HepG2 (cell line): ENCODE results near the gene CHMP2B. TPM values are rescaled to one million over a fixed set of nuclear protein-coding genes. Genes with fewer than 3 reads are reported as not detected.

ENCODE experiments used
- ATAC-seq: fragments of 200-7000 bp; cut with Tn5 transposase; 3 replicates; pipeline ENCODE4 v1.9.1; 2020; ENCODE audit warnings: mild to moderate bottlenecking, moderate library complexity
- BruUV-seq: library from RNA; stranded (reverse); fragments of 400-500 nt; replicated peaks from 2 replicates; lab custom pipeline; 2021; lab: Mats Ljungman, UMichigan
- CTCF ChIA-PET: fragments of 300-600 bp; formaldehyde crosslinking; extraction: SDS; loops from one replicate; lab custom pipeline; 2021; ENCODE audit warnings: low total read pairs, inconsistent platforms, low intra/inter-chr PET ratio; lab: Yijun Ruan, JAX
- POLR2A ChIA-PET: fragments of 350-600 bp; sonication (Branson Sonifier 250); formaldehyde crosslinking; loops from one replicate; lab custom pipeline; 2020; ENCODE audit warnings: antibody characterized with exemption, inconsistent platforms; lab: Yijun Ruan, JAX
- DNase-seq: peaks from one replicate; pipeline ENCODE4 v3.0.0-alpha.2; 2015; ENCODE audit warnings: low spot score
- FAIRE-seq: peaks from 3 replicates; lab custom pipeline; 2011; peaks lifted over from hg19 to GRCh38; lab: Jason Lieb, UNC
- H2AFZ ChIP-seq: one replicate; pipeline ENCODE4 v1.6.1; 2011; ENCODE audit warnings: low read length, inconsistent platforms
- H3K27ac ChIP-seq: fragments of 300-600 bp; 3 replicates; pipeline ENCODE4 v1.8.0; 2011; ENCODE audit warnings: mixed run types, mild to moderate bottlenecking, mixed read lengths, low read length, inconsistent platforms; ENCODE audit not compliant: insufficient read depth; ENCODE audit errors: extremely low read length
- H3K27me3 ChIP-seq, 2 experiments: fragments of 200-600 bp in 1 of 2; 2 replicates in 1 of 2; 3 replicates in 1 of 2; pipeline versions ENCODE4 v1.6.0 to v1.8.0; 2011; ENCODE audit warnings: low read length in 2 of 2, mild to moderate bottlenecking in 2 of 2, moderate library complexity in 2 of 2, inconsistent platforms in 1 of 2; ENCODE audit not compliant: insufficient read depth in 2 of 2, control insufficient read depth in 1 of 2
- H3K36me3 ChIP-seq, 2 experiments: fragments of 200-600 bp in 1 of 2; replicated peaks in 1 of 2; 2 replicates in 1 of 2; 3 replicates in 1 of 2; pipeline versions ENCODE4 v1.5.1 to v1.8.0; 2011; ENCODE audit warnings: low read length in 2 of 2, inconsistent platforms in 1 of 2; ENCODE audit not compliant: insufficient read depth in 2 of 2, control insufficient read depth in 1 of 2
- H3K4me1 ChIP-seq: 2 replicates; pipeline ENCODE4 v1.5.1; 2012; ENCODE audit warnings: low read length, inconsistent platforms; ENCODE audit not compliant: insufficient read depth
- H3K4me2 ChIP-seq: 2 replicates; pipeline ENCODE4 v1.6.0; 2011; ENCODE audit warnings: low read depth, low read length, inconsistent platforms
- H3K4me3 ChIP-seq, 3 experiments: fragments of 200-600 bp in 1 of 3; sonication (generic), shearing (Covaris generic) in 1 of 3; replicated peaks in 1 of 3; 2 replicates each; pipeline ENCODE4 v1.5.1; 2011 to 2016; ENCODE audit warnings: low read length in 3 of 3, inconsistent platforms in 2 of 3, low read depth in 2 of 3, mild to moderate bottlenecking in 2 of 3, control low read depth in 1 of 3, mixed read lengths in 1 of 3; ENCODE audit not compliant: insufficient read depth in 1 of 3
- H3K79me2 ChIP-seq: one replicate; pipeline ENCODE4 v1.6.1; 2011; ENCODE audit warnings: low read length, inconsistent platforms; ENCODE audit not compliant: insufficient read depth
- H3K9ac ChIP-seq: 2 replicates; pipeline ENCODE4 v1.6.0; 2011; ENCODE audit warnings: mild to moderate bottlenecking, low read depth, low read length, inconsistent platforms; ENCODE audit not compliant: insufficient read depth
- H3K9me3 ChIP-seq: 2 replicates; pipeline ENCODE4 v1.5.1; 2012; ENCODE audit warnings: mild to moderate bottlenecking, low read length
- H4K20me1 ChIP-seq: 2 replicates; pipeline ENCODE4 v1.6.0; 2011; ENCODE audit warnings: inconsistent platforms, mild to moderate bottlenecking, low read length, moderate library complexity; ENCODE audit not compliant: insufficient read depth
- CCDC6 ChIP-seq: sonication (generic); formaldehyde crosslinking; IDR thresholded peaks from 2 replicates; pipeline ENCODE4 v1.8.1; 2022; ENCODE audit warnings: mild to moderate bottlenecking, missing genetic modification reagents, moderate library complexity
- E2F1 ChIP-seq: sonication (generic); formaldehyde crosslinking; IDR thresholded peaks from 2 replicates; pipeline ENCODE4 v1.5.0; 2020; ENCODE audit warnings: missing genetic modification reagents
- FOXP1 ChIP-seq, 2 experiments: fragments of 450-650 bp in 1 of 2; IDR thresholded peaks; 2 replicates each; pipeline ENCODE4 v1.6.1; 2017 to 2018; ENCODE audit warnings: antibody characterized with exemption in 1 of 2
- GABPA ChIP-seq, 2 experiments: IDR thresholded peaks; 2 replicates each; pipeline ENCODE4 v1.6.1; 2011 to 2016; ENCODE audit warnings: low read depth in 2 of 2, low read length in 1 of 2, missing biosample characterization in 1 of 2, missing genetic modification characterization in 1 of 2
- HOXA7 ChIP-seq: sonication (generic); formaldehyde crosslinking; IDR thresholded peaks from 2 replicates; pipeline ENCODE4 v1.8.1; 2022; ENCODE audit warnings: mild to moderate bottlenecking, missing genetic modification reagents, moderate library complexity
- KLF15 ChIP-seq: sonication (generic); formaldehyde crosslinking; IDR thresholded peaks from 2 replicates; pipeline ENCODE4 v1.8.1; 2023; ENCODE audit warnings: borderline replicate concordance, mild to moderate bottlenecking, inconsistent platforms, missing genetic modification reagents, mixed read lengths
- NFIB ChIP-seq: sonication (generic); formaldehyde crosslinking; IDR thresholded peaks from 2 replicates; pipeline ENCODE4 v1.9.0; 2021; ENCODE audit warnings: missing genetic modification reagents, mild to moderate bottlenecking, borderline replicate concordance
- RNF2 ChIP-seq: fragments of 450-650 bp; conservative IDR thresholded peaks from 2 replicates; pipeline ENCODE4 v1.6.1; 2016; ENCODE audit warnings: low read depth
- SKI ChIP-seq: fragments of 450-650 bp; IDR thresholded peaks from one replicate; pipeline ENCODE4 v1.6.1; 2018; ENCODE audit warnings: mild to moderate bottlenecking; ENCODE audit not compliant: partially characterized antibody
- SMAD3 ChIP-seq: sonication (generic); formaldehyde crosslinking; IDR thresholded peaks from 2 replicates; pipeline ENCODE4 v1.4.0; 2020; ENCODE audit warnings: missing genetic modification reagents
- SMARCC2 ChIP-seq: fragments of 450-650 bp; IDR thresholded peaks from 2 replicates; pipeline ENCODE4 v1.6.1; 2017; ENCODE audit warnings: antibody characterized with exemption, mild to moderate bottlenecking
- STAT5B ChIP-seq: sonication (generic); formaldehyde crosslinking; IDR thresholded peaks from 2 replicates; pipeline ENCODE4 v1.4.0; 2020; ENCODE audit warnings: missing genetic modification reagents
- ZBTB3 ChIP-seq: sonication (generic); formaldehyde crosslinking; IDR thresholded peaks from 2 replicates; pipeline ENCODE4 v1.4.0; 2020; ENCODE audit warnings: low read depth, mild to moderate bottlenecking, moderate library complexity, missing genetic modification reagents, borderline replicate concordance
- ZGPAT ChIP-seq: IDR thresholded peaks from 2 replicates; pipeline ENCODE4 v1.6.1; 2016; ENCODE audit warnings: mild to moderate bottlenecking
- ZMAT3 ChIP-seq: sonication (generic); formaldehyde crosslinking; conservative IDR thresholded peaks from 2 replicates; pipeline ENCODE4 v1.7.0; 2021; ENCODE audit warnings: missing genetic modification reagents
- ZNF547 ChIP-seq: sonication (generic); formaldehyde crosslinking; IDR thresholded peaks from 2 replicates; pipeline ENCODE4 v1.5.1; 2020; ENCODE audit warnings: mild to moderate bottlenecking, missing genetic modification reagents
- in situ Hi-C: cut with HindIII; loops from 2 replicates; pipeline ENCODE4 v1.10.0; 2017; ENCODE audit warnings: low pct_unique_long_range_greater_than_20kb; ENCODE audit not compliant: extremely low pct_ligation_motif_present
- intact Hi-C: fragments of 100-400 bp; cut with micrococcal nuclease; formaldehyde crosslinking; loops from one replicate; pipeline ENCODE4 v1.10.0; 2022; ENCODE audit not compliant: unreplicated experiment
- polyA plus RNA-seq, 8 experiments: library from polyadenylated mRNA; depleted of rRNA in 3 of 8; stranded (reverse) in 7 of 8; unstranded in 1 of 8; fragments of >200 nt; fragmentation: Illumina TruSeq in 4 of 8; extraction: Trizol in 4 of 8; gene quantifications; 2 replicates each; pipeline versions ENCODE4 v1.2.1 to v1.2.3, GENCODE V29; 2011 to 2016; ENCODE audit warnings: low read depth in 4 of 8, missing spikeins in 1 of 8, mixed read lengths in 1 of 8; ENCODE audit not compliant: insufficient read depth in 1 of 8
- total RNA-seq, 5 experiments: library from RNA; depleted of rRNA; stranded (reverse); fragments of >200 nt; fragmentation: Illumina TruSeq; extraction: Trizol; gene quantifications; 2 replicates each; pipeline ENCODE4 v1.2.3, GENCODE V29; 2016; ENCODE audit warnings: low read depth in 1 of 5

Gene CHMP2B
- total and polyA plus RNA-seq, 2 of the 13 experiments (the other 11 are each of a cell fraction or from before 2014, with no cell fraction given) = 6.9 to 33.5 TPM

GRCh38 chr3:87227104-87227834 lies at the start of gene CHMP2B (continued):
- TF ChIP-seq ZBTB3 (0 out of 2 replicates have a peak, but pooled peaks have one; percentile 30), RNF2 (peak; percentile 41), SKI (no peak), CCDC6 (peak; percentile 77; the same call in 1 of the 2 replicates), STAT5B (CRISPR knock-in tag) (no peak), SMARCC2 (no peak), ZMAT3 (CRISPR knock-in tag) (peak; percentile 82; the same call in 1 of the 2 replicates), ZGPAT (CRISPR knock-in tag) (peak; percentile 51; the same call in 1 of the 2 replicates), FOXP1 (IDR thresholded peaks at IDR 0.05) (no peak), FOXP1 (CRISPR knock-in tag; IDR thresholded peaks at IDR 0.05) (no peak), HOXA7 (CRISPR knock-in tag) (no peak)

GRCh38 chr3:87179642-87180041 lies 47.5 kb upstream of the CHMP2B start:
- no peak overlapping the region for H2AFZ ChIP-seq
- ChIA-PET POLR2A (no interaction called here), CTCF (no interaction called here)
- H3K9me3 ChIP-seq = no peaks in the 10 kb centered on the region
- no peak for TF ChIP-seq NFIB (CRISPR knock-in tag)
- TF ChIP-seq ZNF547 (CRISPR knock-in tag) = no peak
- TF ChIP-seq KLF15 = no peak
- no peak for TF ChIP-seq SMAD3 (CRISPR knock-in tag)
- no peak for TF ChIP-seq E2F1 (CRISPR knock-in tag)
- TF ChIP-seq GABPA (IDR thresholded peaks at IDR 0.05; ENCODE audit: low read depth, low read length) = no peak
- TF ChIP-seq GABPA (CRISPR knock-in tag; IDR thresholded peaks at IDR 0.05; ENCODE audit: low read depth) = no peak
- ATAC-seq = no peak
- H3K9ac ChIP-seq = no peak overlapping the region
- FAIRE-seq = no peak
- in situ Hi-C loops (no loop called here), intact Hi-C loops (no loop called here)
- no TSS peak for BruUV-seq
- no peaks in the 10 kb centered on the region for H3K36me3 ChIP-seq
- no peak overlapping the region for H3K4me2 ChIP-seq
- H4K20me1 ChIP-seq = no peaks in the 10 kb centered on the region
- no peaks in the 10 kb centered on the region for H3K27me3 ChIP-seq
- H3K4me3 ChIP-seq = no peak overlapping the region
- no peaks in the 10 kb centered on the region for H3K4me1 ChIP-seq
- no peak for DNase-seq
- no peak overlapping the region for H3K27ac ChIP-seq
- no peaks in the 10 kb centered on the region for H3K79me2 ChIP-seq
